Natural killer cell (primary cell): ENCODE data around the gene EYS. TPM values are rescaled to one million over a fixed set of nuclear protein-coding genes. Genes with fewer than 3 reads are reported as not detected.

Source experiments
- ATAC-seq, 3 donors: fragments of 150-1000 bp in 2 of 3; fragments of 200-7000 bp in 1 of 3; cut with Tn5 transposase; 1 replicate in 1 of 3; 2 replicates in 2 of 3; pipeline ENCODE4 v1.10.0; 2021; ENCODE audit warnings: mild to moderate bottlenecking in 2 of 3, moderate library complexity in 2 of 3
- DNase-seq, 2 donors: peaks; one replicate each; pipeline versions ENCODE4 v3.0.0 to v3.0.0-alpha.2; 2013 to 2021; ENCODE audit warnings: mixed read lengths in 1 of 2
- H3K27ac ChIP-seq: one replicate; pipeline ENCODE4 v1.5.1; 2013; ENCODE audit warnings: mild to moderate bottlenecking, low read length
- H3K27me3 ChIP-seq: one replicate; pipeline ENCODE4 v1.6.1; 2013; ENCODE audit warnings: low read length; ENCODE audit not compliant: control insufficient read depth, insufficient read depth
- H3K36me3 ChIP-seq: one replicate; pipeline ENCODE4 v1.6.1; 2013; ENCODE audit warnings: low read length; ENCODE audit not compliant: control insufficient read depth, insufficient read depth
- H3K4me1 ChIP-seq: one replicate; pipeline ENCODE4 v1.6.1; 2013; ENCODE audit warnings: low read length; ENCODE audit not compliant: control insufficient read depth, insufficient read depth
- H3K4me3 ChIP-seq: one replicate; pipeline ENCODE4 v1.5.1; 2013; ENCODE audit warnings: low read length
- H3K9me3 ChIP-seq: one replicate; pipeline ENCODE4 v1.6.1; 2013; ENCODE audit warnings: low read length; ENCODE audit not compliant: control insufficient read depth, insufficient read depth
- H3K27ac Mint-ChIP-seq, 2 donors: one replicate each; pipeline ENCODE4 v1.8.0; 2022; ENCODE audit warnings: mild to moderate bottlenecking in 2 of 2, mixed read lengths in 2 of 2, moderate library complexity in 1 of 2
- H3K27me3 Mint-ChIP-seq, 2 donors: one replicate each; pipeline ENCODE4 v1.8.0; 2022; ENCODE audit warnings: low read depth in 2 of 2, mixed read lengths in 2 of 2
- H3K36me3 Mint-ChIP-seq: one replicate; pipeline ENCODE4 v1.8.0; 2022; ENCODE audit warnings: mixed read lengths
- H3K4me1 Mint-ChIP-seq, 2 donors: one replicate each; pipeline ENCODE4 v1.8.0; 2022; ENCODE audit warnings: mixed read lengths in 2 of 2
- H3K4me3 Mint-ChIP-seq: one replicate; pipeline ENCODE4 v1.8.0; 2022; ENCODE audit warnings: mild to moderate bottlenecking, moderate library complexity, mixed read lengths
- H3K9me3 Mint-ChIP-seq, 2 donors: one replicate each; pipeline ENCODE4 v1.8.0; 2022; ENCODE audit warnings: mixed read lengths in 2 of 2
- WGBS: methylation state at CpG from one replicate; pipeline ENCODE4 v1.1.7; 2013; ENCODE audit warnings: missing lambda C conversion rate; ENCODE audit not compliant: insufficient coverage; 5-methylcytosine and 5-hydroxymethylcytosine counted together
- intact Hi-C: fragments of 100-400 bp; cut with micrococcal nuclease; formaldehyde crosslinking; loops from one replicate; pipeline ENCODE4 v1.14.2; 2022
- total RNA-seq, 4 donors: library from RNA; stranded (reverse); fragments of 120-200 nt in 1 of 4; gene quantifications; one replicate each; pipeline versions ENCODE4 v1.2.3 to v1.2.4, GENCODE V29; 2013 to 2022
- TF ChIP-seq, protein P1 (sequence below): fragments of 200-600 bp; IDR thresholded peaks from one replicate; pipeline ENCODE4 v1.8.0; 2022; ENCODE audit warnings: antibody characterized with exemption

Gene EYS
- total RNA-seq, 3 donors from 2014 or later (not counting 1 experiment from before 2014, with no cell fraction given): 0.55 TPM; not detected in 2

DNA sequence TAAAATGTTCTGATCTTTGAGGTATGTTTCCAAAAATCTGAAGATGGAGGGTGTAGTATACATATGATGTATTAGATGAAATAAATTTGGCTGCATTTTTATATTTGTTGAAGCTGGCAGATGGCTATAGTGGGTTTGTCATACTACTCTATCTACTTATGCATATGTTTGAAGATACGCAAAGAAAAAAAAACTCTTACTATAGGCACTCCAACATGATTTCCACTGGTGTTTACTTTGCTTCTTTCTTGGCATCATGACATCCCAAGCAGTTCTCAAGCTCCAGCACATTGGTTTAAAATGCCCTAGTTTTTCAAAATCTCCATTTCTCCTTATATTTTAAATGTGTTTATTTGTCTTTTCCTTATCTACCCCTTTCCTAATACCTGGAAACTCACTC, 1359.6 kb downstream of the EYS start:
- H3K4me3 Mint-ChIP-seq: no peak overlapping the region
- Histone ChIP-seq H3K4me3 (no peak overlapping the region), H3K27ac (no peak overlapping the region), H3K27me3 (no peaks in the 10 kb centered on the region), H3K9me3 (no peaks in the 10 kb centered on the region), H3K4me1 (no peaks in the 10 kb centered on the region), H3K36me3 (no peaks in the 10 kb centered on the region)
- H3K9me3 Mint-ChIP-seq: peaks cover 9 to 13% of the 10 kb centered on the region in 2 donors
- H3K27me3 Mint-ChIP-seq: no peaks in the 10 kb centered on the region
- no peaks in the 10 kb centered on the region for H3K4me1 Mint-ChIP-seq
- intact Hi-C loops: no loop called here
- 90% methylated on average over 1 of the region's 1 CpG for WGBS
- no peak for DNase-seq
- no peak overlapping the region for H3K27ac Mint-ChIP-seq
- no peaks in the 10 kb centered on the region for H3K36me3 Mint-ChIP-seq
- TF ChIP-seq, protein P1, sequence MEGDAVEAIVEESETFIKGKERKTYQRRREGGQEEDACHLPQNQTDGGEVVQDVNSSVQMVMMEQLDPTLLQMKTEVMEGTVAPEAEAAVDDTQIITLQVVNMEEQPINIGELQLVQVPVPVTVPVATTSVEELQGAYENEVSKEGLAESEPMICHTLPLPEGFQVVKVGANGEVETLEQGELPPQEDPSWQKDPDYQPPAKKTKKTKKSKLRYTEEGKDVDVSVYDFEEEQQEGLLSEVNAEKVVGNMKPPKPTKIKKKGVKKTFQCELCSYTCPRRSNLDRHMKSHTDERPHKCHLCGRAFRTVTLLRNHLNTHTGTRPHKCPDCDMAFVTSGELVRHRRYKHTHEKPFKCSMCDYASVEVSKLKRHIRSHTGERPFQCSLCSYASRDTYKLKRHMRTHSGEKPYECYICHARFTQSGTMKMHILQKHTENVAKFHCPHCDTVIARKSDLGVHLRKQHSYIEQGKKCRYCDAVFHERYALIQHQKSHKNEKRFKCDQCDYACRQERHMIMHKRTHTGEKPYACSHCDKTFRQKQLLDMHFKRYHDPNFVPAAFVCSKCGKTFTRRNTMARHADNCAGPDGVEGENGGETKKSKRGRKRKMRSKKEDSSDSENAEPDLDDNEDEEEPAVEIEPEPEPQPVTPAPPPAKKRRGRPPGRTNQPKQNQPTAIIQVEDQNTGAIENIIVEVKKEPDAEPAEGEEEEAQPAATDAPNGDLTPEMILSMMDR: no peak
- no peak for ATAC-seq

DNA sequence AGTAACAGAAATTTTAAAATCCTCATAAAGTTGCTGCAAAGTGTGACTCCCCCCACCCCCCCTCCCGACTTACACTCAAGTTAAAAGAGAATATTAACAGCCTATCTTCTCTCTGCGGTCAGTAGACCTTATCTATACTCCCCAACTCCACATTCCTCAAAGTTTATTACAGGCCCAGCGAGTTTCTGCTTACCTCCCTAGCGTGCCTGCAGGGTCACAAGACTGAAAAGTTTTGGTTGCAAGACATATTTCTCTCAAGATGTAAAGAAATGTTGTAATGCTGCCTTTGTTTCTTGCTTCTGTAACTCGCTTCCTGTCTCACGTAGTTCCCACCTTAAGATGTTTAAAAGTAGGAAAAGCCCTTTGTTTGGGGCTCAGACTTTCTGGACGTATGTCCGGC, 1371.8 kb downstream of the EYS start:
- peaks cover 21 to 33% of the 10 kb centered on the region in 2 donors for H3K9me3 Mint-ChIP-seq
- no peak overlapping the region for H3K27ac Mint-ChIP-seq
- H3K27me3 Mint-ChIP-seq: no peaks in the 10 kb centered on the region
- no peaks in the 10 kb centered on the region for H3K4me1 ChIP-seq
- 79% methylated on average over 7 of the region's 8 CpGs for WGBS
- H3K36me3 Mint-ChIP-seq: peaks cover 10% of the 10 kb centered on the region
- TF ChIP-seq, protein P1: no peak
- intact Hi-C loops: no loop called here
- no peaks in the 10 kb centered on the region for H3K36me3 ChIP-seq
- no peak overlapping the region for H3K4me3 Mint-ChIP-seq
- DNase-seq (no peak), ATAC-seq (no peak)
- H3K27ac ChIP-seq: no peak overlapping the region
- no peaks in the 10 kb centered on the region for H3K27me3 ChIP-seq
- H3K4me1 Mint-ChIP-seq: no peaks in the 10 kb centered on the region
- peaks cover under 1% of the 10 kb centered on the region for H3K9me3 ChIP-seq
- H3K4me3 ChIP-seq: no peak overlapping the region

DNA sequence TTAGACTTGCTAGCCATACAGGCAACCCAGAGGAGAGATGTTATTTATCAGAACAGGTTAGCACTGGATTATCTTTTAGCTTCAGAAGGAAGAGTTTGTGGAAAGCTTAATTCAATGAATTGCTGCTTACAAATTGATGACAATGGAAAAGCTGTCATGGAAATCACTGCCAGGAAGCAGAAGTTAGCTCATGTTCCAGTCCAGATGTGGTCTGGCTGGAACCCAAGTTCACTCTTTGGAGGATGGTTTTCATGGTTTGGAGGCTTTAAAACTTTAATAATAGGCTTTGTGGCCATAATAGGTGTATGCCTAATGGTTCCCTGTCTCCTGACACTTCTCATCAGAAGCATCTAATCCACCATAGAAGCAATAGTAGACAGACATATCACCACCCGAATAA, 1372.4 kb downstream of the EYS start:
- peaks cover 5% of the 10 kb centered on the region for H3K9me3 ChIP-seq
- 100% methylated on average over 1 of the region's 1 CpG for WGBS
- Mint-ChIP-seq H3K9me3 (peaks cover 22 to 28% of the 10 kb centered on the region in 2 donors), H3K4me1 (no peaks in the 10 kb centered on the region), H3K4me3 (no peak overlapping the region), H3K36me3 (peaks cover 4% of the 10 kb centered on the region), H3K27me3 (no peaks in the 10 kb centered on the region), H3K27ac (no peak overlapping the region)
- no peak overlapping the region for H3K4me3 ChIP-seq
- TF ChIP-seq, protein P1: no peak
- H3K27ac ChIP-seq: no peak overlapping the region
- no peaks in the 10 kb centered on the region for H3K4me1 ChIP-seq
- no peaks in the 10 kb centered on the region for H3K36me3 ChIP-seq
- no peaks in the 10 kb centered on the region for H3K27me3 ChIP-seq
- DNase-seq: no peak
- ATAC-seq: no peak
- intact Hi-C loops: no loop called here

DNA sequence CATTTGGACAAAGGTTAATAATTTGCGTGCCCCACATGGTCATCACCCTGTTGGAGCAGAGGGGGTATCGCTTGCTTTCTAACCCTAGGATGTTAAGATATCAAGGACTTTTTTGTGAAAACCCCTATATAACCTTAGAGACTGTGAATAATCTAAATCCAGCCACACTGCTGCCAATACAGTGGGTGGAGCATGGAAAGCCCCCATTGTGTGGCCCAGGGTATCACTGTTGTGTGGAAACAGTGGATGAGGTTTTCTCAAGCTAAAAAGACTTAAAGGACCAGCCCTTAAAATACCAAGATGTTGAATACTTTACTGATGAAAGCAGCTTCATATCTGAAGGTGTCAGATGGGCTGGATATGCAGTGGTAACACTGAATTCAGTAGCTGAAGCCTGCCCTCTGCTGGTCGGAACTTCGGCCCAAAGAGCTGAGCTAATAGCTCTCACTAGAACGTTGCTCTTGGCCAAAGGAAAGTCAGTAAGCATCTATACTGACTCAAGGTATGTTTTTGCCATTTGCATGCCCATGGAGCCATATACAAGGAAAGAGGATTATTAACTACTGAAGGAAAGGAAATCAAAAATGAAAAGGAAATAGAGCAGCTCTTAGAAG, 1376.2 kb downstream of the EYS start:
- no peaks in the 10 kb centered on the region for H3K4me1 ChIP-seq
- ATAC-seq (no peak), DNase-seq (no peak)
- no peaks in the 10 kb centered on the region for H3K27me3 Mint-ChIP-seq
- no peak overlapping the region for H3K27ac Mint-ChIP-seq
- no peak overlapping the region for H3K4me3 Mint-ChIP-seq
- H3K36me3 Mint-ChIP-seq: no peaks in the 10 kb centered on the region
- peaks cover 14 to 25% of the 10 kb centered on the region in 2 donors for H3K9me3 Mint-ChIP-seq
- TF ChIP-seq, protein P1: no peak
- WGBS: 29% methylated on average over 4 of the region's 5 CpGs
- H3K4me1 Mint-ChIP-seq: no peaks in the 10 kb centered on the region
- peaks cover 20% of the 10 kb centered on the region for H3K9me3 ChIP-seq
- no peak overlapping the region for H3K27ac ChIP-seq
- intact Hi-C loops: no loop called here
- H3K27me3 ChIP-seq: no peaks in the 10 kb centered on the region
- no peaks in the 10 kb centered on the region for H3K36me3 ChIP-seq
- H3K4me3 ChIP-seq: no peak overlapping the region
